ENCODE results near the gene TOMM40L.
"Not testable (repeated sequence)": the region's sequence is repeated elsewhere in the genome, so short reads cannot be mapped to it uniquely, and the experiment has no call there.

GRCh38 chr1:161257109-161257508 lies 31.2 kb downstream of the TOMM40L start:
- TF ChIP-seq, protein P1, sequence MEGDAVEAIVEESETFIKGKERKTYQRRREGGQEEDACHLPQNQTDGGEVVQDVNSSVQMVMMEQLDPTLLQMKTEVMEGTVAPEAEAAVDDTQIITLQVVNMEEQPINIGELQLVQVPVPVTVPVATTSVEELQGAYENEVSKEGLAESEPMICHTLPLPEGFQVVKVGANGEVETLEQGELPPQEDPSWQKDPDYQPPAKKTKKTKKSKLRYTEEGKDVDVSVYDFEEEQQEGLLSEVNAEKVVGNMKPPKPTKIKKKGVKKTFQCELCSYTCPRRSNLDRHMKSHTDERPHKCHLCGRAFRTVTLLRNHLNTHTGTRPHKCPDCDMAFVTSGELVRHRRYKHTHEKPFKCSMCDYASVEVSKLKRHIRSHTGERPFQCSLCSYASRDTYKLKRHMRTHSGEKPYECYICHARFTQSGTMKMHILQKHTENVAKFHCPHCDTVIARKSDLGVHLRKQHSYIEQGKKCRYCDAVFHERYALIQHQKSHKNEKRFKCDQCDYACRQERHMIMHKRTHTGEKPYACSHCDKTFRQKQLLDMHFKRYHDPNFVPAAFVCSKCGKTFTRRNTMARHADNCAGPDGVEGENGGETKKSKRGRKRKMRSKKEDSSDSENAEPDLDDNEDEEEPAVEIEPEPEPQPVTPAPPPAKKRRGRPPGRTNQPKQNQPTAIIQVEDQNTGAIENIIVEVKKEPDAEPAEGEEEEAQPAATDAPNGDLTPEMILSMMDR (IDR thresholded peaks at IDR 0.05), result not testable (repeated sequence)
- not testable (repeated sequence) for TF ChIP-seq POLR2A (IDR thresholded peaks at IDR 0.05)

Data from thyroid gland (tissue), 4 donors.